G401 (cell line): ENCODE data around the gene ADSS2. TPM values are rescaled to one million over a fixed set of nuclear protein-coding genes. Genes with fewer than 3 reads are reported as not detected.
"Not testable (repeated sequence)": the region's sequence is repeated elsewhere in the genome, so short reads cannot be mapped to it uniquely, and the experiment has no call there.

Experiments used
- DNase-seq: peaks from one replicate; pipeline ENCODE4 v3.0.0-alpha.2; 2015; ENCODE audit warnings: low spot score
- in situ Hi-C: cut with HindIII; loops from 2 replicates; pipeline ENCODE4 v1.10.0; 2016; ENCODE audit warnings: low sequenced_read_pairs, mixed read lengths
- total RNA-seq: library from RNA; depleted of rRNA; stranded (reverse); fragments of >200 nt; shearing (Covaris generic); gene quantifications from 2 replicates; pipeline ENCODE4 v1.2.3, GENCODE V29; 2014; rRNA removed

ADSS2 gene
- total RNA-seq, 1 experiment from 2014 or later, result 52.0 TPM

DNA sequence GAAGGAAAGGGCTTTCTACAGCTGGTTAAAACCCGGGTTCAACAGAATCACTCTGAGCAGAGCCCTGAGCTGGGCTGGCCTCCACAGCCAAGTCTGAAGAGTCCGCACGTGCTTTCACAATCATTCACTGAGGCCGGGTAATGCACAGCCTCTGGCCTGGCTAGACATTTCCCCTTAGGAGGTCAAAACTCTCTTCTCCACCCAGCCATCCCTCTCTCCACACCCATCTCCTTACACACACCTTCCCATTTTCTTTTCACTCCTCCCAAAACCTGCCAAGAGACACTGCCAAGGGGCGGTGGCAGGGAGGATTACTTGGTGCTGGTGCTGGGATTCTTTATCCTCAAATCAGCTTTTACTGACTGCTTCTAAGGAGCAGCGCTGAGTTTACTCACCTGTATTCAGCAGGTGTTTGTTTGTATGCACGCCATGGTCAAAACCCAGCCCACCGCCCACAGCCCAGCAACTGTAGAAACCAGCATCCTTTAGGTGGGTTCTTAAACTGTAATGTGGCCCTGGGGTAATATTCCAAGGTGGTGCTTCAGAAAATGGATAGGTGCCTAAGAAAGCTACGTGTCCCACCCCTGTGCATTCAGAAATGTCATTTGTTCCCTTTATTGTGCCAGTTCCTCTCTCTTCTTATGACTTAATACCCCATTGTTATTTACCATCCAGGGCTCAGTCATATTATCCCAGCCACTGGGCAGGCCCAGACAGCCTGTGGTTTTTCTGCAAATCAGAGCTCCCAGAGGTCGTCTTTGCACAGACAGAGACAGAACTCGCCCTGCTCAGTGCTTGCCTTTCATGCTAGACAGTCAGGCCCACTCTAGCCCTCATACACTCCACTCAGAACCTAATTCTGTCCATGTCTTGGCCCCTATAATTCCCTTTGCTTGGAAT lies 80.2 kb downstream of the ADSS2 start:
- in situ Hi-C loops, result no loop called here
- no peak for DNase-seq

- in situ Hi-C loops, result no loop called here
- no peak for DNase-seq
Observed at GRCh38 chr1:244370060-244370637, 81.6 kb downstream of the ADSS2 start.

DNA sequence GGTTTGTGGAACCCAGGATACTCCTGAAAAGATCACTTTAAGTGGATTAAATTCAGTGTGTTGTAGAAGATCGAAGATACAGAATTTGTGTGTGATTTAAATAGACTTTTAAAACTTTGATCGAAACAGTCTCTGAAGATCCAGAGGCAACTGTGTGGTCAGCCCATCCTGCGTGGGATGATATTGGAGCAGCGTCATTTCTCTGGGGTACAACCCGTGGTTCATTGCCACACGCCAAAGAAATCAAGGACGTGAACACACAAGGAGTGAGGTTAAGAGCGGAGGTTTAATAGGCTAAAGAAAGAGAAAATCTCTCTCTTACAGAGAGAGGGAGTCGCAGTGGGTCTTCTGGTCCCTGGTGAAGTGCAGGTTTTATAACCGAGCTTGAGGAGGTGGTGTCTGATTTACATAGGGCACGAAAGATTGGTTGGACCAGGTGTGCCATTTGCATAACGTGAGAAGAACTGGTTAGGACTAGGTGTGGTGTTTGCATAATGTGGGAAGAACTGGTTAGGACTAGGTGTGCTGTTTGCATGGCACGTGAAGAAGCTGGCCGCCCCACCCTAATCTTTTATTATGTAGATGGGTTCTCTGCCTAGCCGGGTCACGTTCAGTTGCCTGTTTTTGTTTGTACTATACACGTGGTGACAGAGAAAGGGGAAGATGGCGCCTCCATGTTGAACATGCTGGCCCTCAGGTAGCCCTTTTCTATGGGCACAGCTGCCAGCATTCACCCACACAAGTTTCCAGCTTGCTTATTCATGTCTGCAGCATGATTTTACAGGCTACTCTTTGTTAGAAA lies 82.3 kb downstream of the ADSS2 start:
- DNase-seq, result no peak
- in situ Hi-C loops, result no loop called here

GRCh38 chr1:244368279-244368678 lies 83.4 kb downstream of the ADSS2 start:
- in situ Hi-C loops, result no loop called here
- DNase-seq, result no peak

DNA sequence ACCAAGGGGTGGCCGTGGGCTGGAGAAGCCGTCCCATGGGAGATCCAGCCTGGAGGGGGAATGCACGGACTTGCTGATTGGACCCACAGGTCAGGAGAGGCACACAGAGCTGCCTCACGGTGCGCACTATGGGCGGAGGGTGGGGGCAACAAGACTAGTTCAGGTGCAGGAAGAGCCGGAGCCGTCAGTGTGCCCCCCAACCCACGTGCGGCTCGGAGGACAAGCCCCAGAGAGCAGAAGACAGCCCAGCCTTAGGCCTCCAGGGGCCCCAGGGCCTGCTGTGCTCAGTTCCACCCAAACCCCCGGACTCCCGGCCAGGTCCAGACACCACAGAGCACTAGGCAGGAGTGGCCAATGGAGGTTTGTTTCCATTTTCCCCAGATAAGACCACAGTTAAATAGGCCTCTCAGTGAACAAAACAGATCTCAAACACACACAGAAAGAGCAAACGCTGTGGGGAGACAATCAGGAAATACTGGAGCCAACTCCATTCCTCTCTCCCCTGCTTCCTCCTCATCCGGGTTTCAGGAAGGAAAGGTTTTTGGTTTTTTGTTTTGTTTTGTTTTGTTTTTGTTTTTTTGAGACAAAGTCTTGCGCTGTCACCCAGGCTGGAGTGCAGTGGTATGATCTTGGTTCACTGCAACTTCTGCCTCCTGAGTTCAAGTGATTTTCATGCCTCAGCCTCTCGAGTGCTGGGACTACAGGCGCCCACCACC lies 84.2 kb downstream of the ADSS2 start:
- DNase-seq, result no peak
- in situ Hi-C loops, result no loop called here

GRCh38 chr1:244365809-244366208 lies 85.9 kb downstream of the ADSS2 start:
- DNase-seq, result no peak
- in situ Hi-C loops, result no loop called here

GRCh38 chr1:244365262-244365661 lies 86.4 kb downstream of the ADSS2 start:
- DNase-seq, in situ Hi-C loops: not testable (repeated sequence)

DNA sequence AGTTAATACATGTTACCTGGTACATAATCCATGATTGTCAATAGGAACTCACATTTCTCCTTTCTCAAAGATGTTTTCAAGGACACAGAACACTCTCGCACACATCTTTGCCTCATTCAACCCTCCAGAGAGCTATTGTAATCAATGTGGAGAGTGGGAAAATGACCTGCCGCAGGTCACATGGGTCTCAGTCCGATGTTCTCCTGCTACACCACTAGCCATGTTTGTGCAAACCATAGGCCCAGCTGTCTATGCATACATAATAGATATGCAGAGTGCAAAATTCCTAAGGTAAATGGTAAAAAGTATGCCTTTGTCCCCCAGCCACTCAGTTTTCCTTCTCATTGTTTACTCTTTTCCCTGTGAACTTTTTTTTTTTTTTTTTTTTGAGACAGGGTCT lies 89.2 kb downstream of the ADSS2 start:
- DNase-seq, result no peak
- in situ Hi-C loops, result no loop called here

DNA sequence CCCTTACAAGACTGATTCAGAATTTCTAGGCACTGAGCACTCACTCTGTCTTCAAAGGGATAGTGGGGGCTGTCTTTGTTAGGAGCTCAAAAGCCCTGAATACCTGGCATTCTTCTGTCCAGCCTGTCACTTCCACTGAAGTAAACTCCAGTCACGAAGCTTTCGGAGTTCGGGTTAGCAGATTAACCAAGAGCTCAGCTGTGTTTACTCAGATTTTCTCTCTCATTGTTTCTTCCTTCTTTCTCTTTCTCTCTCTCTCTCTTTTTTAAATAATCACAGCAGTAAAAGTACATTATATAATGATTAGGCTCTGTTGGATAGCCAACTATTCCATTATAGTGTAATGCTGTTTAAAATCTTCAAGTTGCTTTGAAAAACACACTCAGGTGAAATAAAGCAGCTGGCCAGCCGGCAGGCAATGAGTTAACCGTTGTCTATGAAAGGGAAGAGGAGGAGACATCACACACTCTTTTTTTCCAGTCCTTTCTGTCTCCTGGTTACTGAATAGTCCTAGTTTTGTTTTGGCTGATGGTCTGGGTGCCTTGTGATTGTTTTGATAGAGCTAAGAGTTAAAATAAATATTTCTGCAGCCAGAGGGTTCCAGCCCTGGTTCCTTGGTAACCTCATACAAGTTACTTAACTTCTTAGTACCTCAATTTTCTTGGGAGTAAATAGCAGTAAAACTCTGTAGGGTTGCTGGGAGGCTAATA lies 89.8 kb downstream of the ADSS2 start:
- no peak for DNase-seq
- in situ Hi-C loops, result no loop called here

Other genes starting within 250 kb of the ADSS2 start
- not detected in 2 replicates for gene CATSPERE, start 9.4 kb upstream of the ADSS2 start, total RNA-seq
- 64.6 and 103 TPM in 2 replicates for gene DESI2, start 201.2 kb upstream of the ADSS2 start, total RNA-seq